HPDE6-E6E7 (cell line): Measurements from ENCODE around the gene PTK7.
"Not testable (repeated sequence)": the region's sequence is repeated elsewhere in the genome, so short reads cannot be mapped to it uniquely, and the experiment has no call there.

Experiments
- DNase-seq: peaks from one replicate; pipeline ENCODE4 v3.0.0; 2011; ENCODE audit warnings: missing footprints; ENCODE audit errors: extremely low spot score

PTK7 gene

GRCh38 chr6:43075670-43076463, at the start of gene PTK7:
Gene PTK7 (plus strand): TSS chr6:43076314. CDS start chr6:43076489, 175 bp downstream.
- DNase-seq = no peak

GRCh38 chr6:43026365-43026764, 49.7 kb upstream of the PTK7 start:
- DNase-seq = no peak

- no peak for DNase-seq
Observed at GRCh38 chr6:43029120-43029519, 47.0 kb upstream of the PTK7 start.

GRCh38 chr6:43032326-43032725, 43.8 kb upstream of the PTK7 start:
- no peak for DNase-seq

- no peak for DNase-seq
Observed at GRCh38 chr6:43033496-43034189, 42.5 kb upstream of the PTK7 start.

- no peak for DNase-seq
Observed at GRCh38 chr6:43034190-43034525, 42.0 kb upstream of the PTK7 start.

- no peak for DNase-seq
Observed at GRCh38 chr6:43035495-43036194, 40.5 kb upstream of the PTK7 start.

- DNase-seq = no peak
Observed at GRCh38 chr6:43036712-43037111, 39.4 kb upstream of the PTK7 start.

- DNase-seq = no peak
Observed at GRCh38 chr6:43037197-43037596, 38.9 kb upstream of the PTK7 start.

GRCh38 chr6:43037706-43038105, 38.4 kb upstream of the PTK7 start:
- no peak for DNase-seq

GRCh38 chr6:43038727-43039126, 37.4 kb upstream of the PTK7 start:
- no peak for DNase-seq

GRCh38 chr6:43040542-43041257, 35.4 kb upstream of the PTK7 start:
- no peak for DNase-seq

- not testable (repeated sequence) for DNase-seq
Observed at GRCh38 chr6:43041475-43041874, 34.6 kb upstream of the PTK7 start.

- DNase-seq = no peak
Observed at GRCh38 chr6:43043310-43043709, 32.8 kb upstream of the PTK7 start.

- no peak for DNase-seq
Observed at GRCh38 chr6:43045371-43045930, 30.7 kb upstream of the PTK7 start.

GRCh38 chr6:43047998-43048397, 28.1 kb upstream of the PTK7 start:
- no peak for DNase-seq

GRCh38 chr6:43050981-43051380, 25.1 kb upstream of the PTK7 start:
- DNase-seq = no peak

- DNase-seq = no peak
Observed at GRCh38 chr6:43052225-43052841, 23.8 kb upstream of the PTK7 start.

GRCh38 chr6:43052842-43053544, 23.1 kb upstream of the PTK7 start:
- DNase-seq = peak; percentile 16

- peak; percentile 98 for DNase-seq
Observed at GRCh38 chr6:43053545-43054205, 22.4 kb upstream of the PTK7 start, which contains the start of gene CUL7. Gene CUL7 (minus strand): TSS chr6:43053851. CDS start chr6:43052788, 1,063 bp downstream.
